ENCODE measurements around the gene SLC31A1. TPM values are rescaled to one million over a fixed set of nuclear protein-coding genes. Genes with fewer than 3 reads are reported as not detected.

The SLC31A1 gene
- total RNA-seq, 4 donors from 2014 or later = 2.9 to 5.6 (median 4.3) TPM

GRCh38 chr9:113215132-113215531 lies 6.2 kb upstream of the SLC31A1 start:
- intact Hi-C loops (cut with DNase I; ENCODE audit: low total_unique reads) (no loop called here), in situ Hi-C loops (cut with MboI; ENCODE audit: low sequenced_read_pairs in 4 of 4) (loop anchor here in 2 of 4 donors (10.0 to 25.0 kb wide), 2 partner anchors 60 to 1578 kb away; partner anchors contain the start of genes CDC26 (in 1 of the 2), DNAJC25 (in 1 of the 2) and PRPF4 (in 1 of the 2))
- Histone ChIP-seq H3K9me3 (no peaks in the 10 kb centered on the region), H3K27me3 (no peaks in the 10 kb centered on the region), H3K4me1 (peaks cover 16 to 19% of the 10 kb centered on the region in 2 donors), H3K4me3 (no peak overlapping the region), H3K27ac (peak overlapping the region in 1 of 4 donors; percentile 2), H3K36me3 (peaks cover 0 to 8% of the 10 kb centered on the region in 2 donors)
- DNase-seq = no peak
- no peak for ATAC-seq
- TF ChIP-seq POLR2A (IDR thresholded peaks at IDR 0.05) = no peak
- TF ChIP-seq CTCF (IDR thresholded peaks at IDR 0.05 in 4 of 5, conservative IDR thresholded peaks at IDR 0.05 in 1 of 5) = no peak

GRCh38 chr9:113216406-113216805 lies 4.9 kb upstream of the SLC31A1 start:
- no peaks in the 10 kb centered on the region for H3K9me3 ChIP-seq
- H3K27me3 ChIP-seq = no peaks in the 10 kb centered on the region
- DNase-seq (no peak), ATAC-seq (no peak)
- no peaks in the 10 kb centered on the region for H3K36me3 ChIP-seq
- H3K4me1 ChIP-seq = peaks cover 22% of the 10 kb centered on the region in 2 donors
- intact Hi-C loops (cut with DNase I; ENCODE audit: low total_unique reads) = no loop called here
- in situ Hi-C loops (cut with MboI; ENCODE audit: low sequenced_read_pairs in 4 of 4) = loop anchor here in 2 of 4 donors (10.0 to 25.0 kb wide), 2 partner anchors 58 to 1579 kb away; partner anchors contain the start of genes CDC26 (in 1 of the 2), DNAJC25 (in 1 of the 2) and PRPF4 (in 1 of the 2)
- no peak overlapping the region for H3K4me3 ChIP-seq
- no peak for TF ChIP-seq POLR2A (IDR thresholded peaks at IDR 0.05)
- TF ChIP-seq CTCF (IDR thresholded peaks at IDR 0.05 in 4 of 5, conservative IDR thresholded peaks at IDR 0.05 in 1 of 5) = no peak
- no peak overlapping the region for H3K27ac ChIP-seq

- H3K27ac ChIP-seq = peak overlapping the region in 1 of 4 donors; percentile 92
- H3K4me1 ChIP-seq = peaks cover 32 to 36% of the 10 kb centered on the region in 2 donors
- DNase-seq (no peak), ATAC-seq (no peak)
- H3K27me3 ChIP-seq = no peaks in the 10 kb centered on the region
- in situ Hi-C loops (cut with MboI; ENCODE audit: low sequenced_read_pairs in 4 of 4) (loop anchor here in 2 of 4 donors (10.0 to 25.0 kb wide), 2 partner anchors 55 to 1582 kb away; partner anchors contain the start of genes CDC26 (in 1 of the 2), DNAJC25 (in 1 of the 2) and PRPF4 (in 1 of the 2)), intact Hi-C loops (cut with DNase I; ENCODE audit: low total_unique reads) (no loop called here)
- H3K36me3 ChIP-seq = no peaks in the 10 kb centered on the region
- TF ChIP-seq POLR2A (IDR thresholded peaks at IDR 0.05) (no peak), CTCF (IDR thresholded peaks at IDR 0.05 in 4 of 5, conservative IDR thresholded peaks at IDR 0.05 in 1 of 5) (no peak)
- H3K4me3 ChIP-seq = peak overlapping the region in 2 of 4 donors; percentile 80 to 97
- no peaks in the 10 kb centered on the region for H3K9me3 ChIP-seq
Measured at GRCh38 chr9:113219186-113219936, 2.0 kb upstream of the SLC31A1 start.

GRCh38 chr9:113219969-113220368 lies 1.4 kb upstream of the SLC31A1 start:
- H3K36me3 ChIP-seq = no peaks in the 10 kb centered on the region
- no peak for DNase-seq
- H3K27me3 ChIP-seq = no peaks in the 10 kb centered on the region
- no peaks in the 10 kb centered on the region for H3K9me3 ChIP-seq
- TF ChIP-seq CTCF (IDR thresholded peaks at IDR 0.05 in 4 of 5, conservative IDR thresholded peaks at IDR 0.05 in 1 of 5) (no peak), POLR2A (IDR thresholded peaks at IDR 0.05) (no peak)
- intact Hi-C loops (cut with DNase I; ENCODE audit: low total_unique reads) (loop anchor here (2.0 to 10.0 kb wide), 3 partner anchors 69 to 187 kb away; partner anchors contain the start of genes SLC31A2 and ZFP37), in situ Hi-C loops (cut with MboI; ENCODE audit: low sequenced_read_pairs in 4 of 4) (loop anchor here in 2 of 4 donors (10.0 to 25.0 kb wide), 2 partner anchors 55 to 1583 kb away; partner anchors contain the start of genes CDC26 (in 1 of the 2), DNAJC25 (in 1 of the 2) and PRPF4 (in 1 of the 2))
- ATAC-seq = no peak
- H3K27ac ChIP-seq = peak overlapping the region in 3 of 4 donors; percentile 92 to 95 (median 92)
- H3K4me1 ChIP-seq = peaks cover 32 to 36% of the 10 kb centered on the region in 2 donors
- peak overlapping the region; percentile 80 to 97 (median 86) for H3K4me3 ChIP-seq
